ENCODE data around the gene TGFB1.
"Not testable (repeated sequence)": the region's sequence is repeated elsewhere in the genome, so short reads cannot be mapped to it uniquely, and the experiment has no call there.

- not testable (repeated sequence) for TF ChIP-seq CREM (CRISPR knock-in tag; IDR thresholded peaks at IDR 0.05); GABPB1 (CRISPR knock-in tag; IDR thresholded peaks at IDR 0.05); ZBTB21 (CRISPR knock-in tag; IDR thresholded peaks at IDR 0.05; ENCODE audit: borderline replicate concordance); MAX (CRISPR knock-in tag; IDR thresholded peaks at IDR 0.05); CTCF (IDR thresholded peaks at IDR 0.05); NFE2L1 (CRISPR knock-in tag; IDR thresholded peaks at IDR 0.05); E2F1 (CRISPR knock-in tag; IDR thresholded peaks at IDR 0.05)
Measured at GRCh38 chr19:41381536-41381935, 27.8 kb upstream of the TGFB1 start.
